H1 (cell line): Measurements from ENCODE around the gene QDPR. TPM values are rescaled to one million over a fixed set of nuclear protein-coding genes. Genes with fewer than 3 reads are reported as not detected.

Experiments
- CTCF ChIA-PET: fragments of 300-600 bp; sonication (Branson Sonifier 250); formaldehyde crosslinking; loops from one replicate; lab custom pipeline; 2021; ENCODE audit not compliant: partially characterized antibody; lab: Charles Lee
- POLR2A ChIA-PET: fragments of 300-600 bp; sonication (Branson Sonifier 250); formaldehyde crosslinking; loops from one replicate; lab custom pipeline; 2021; ENCODE audit warnings: inconsistent platforms; ENCODE audit not compliant: partially characterized antibody; lab: Charles Lee
- DNase-seq, 2 experiments: peaks; one replicate each; pipeline versions ENCODE4 v3.0.0 to v3.0.0-alpha.2; 2010 to 2022; ENCODE audit warnings: low spot score in 2 of 2, low read depth in 1 of 2, mixed read lengths in 1 of 2
- FAIRE-seq: peaks from 2 replicates; lab custom pipeline; 2011; peaks lifted over from hg19 to GRCh38; lab: Jason Lieb, UNC
- H2AFZ ChIP-seq: 2 replicates; pipeline ENCODE4 v1.8.1; 2012; ENCODE audit warnings: low read length, inconsistent platforms
- H2AK5ac ChIP-seq: 2 replicates; pipeline ENCODE4 v1.6.1; 2013; ENCODE audit warnings: low read depth, low read length
- H2BK120ac ChIP-seq: replicated peaks from 2 replicates; pipeline ENCODE3; 2013; ENCODE audit warnings: low read depth, low read length, inconsistent platforms
- H2BK12ac ChIP-seq: 2 replicates; pipeline ENCODE4 v1.6.1; 2013; ENCODE audit warnings: low read depth, low read length
- H2BK15ac ChIP-seq: 2 replicates; pipeline ENCODE4 v1.6.1; 2013; ENCODE audit warnings: low read length
- H2BK20ac ChIP-seq: 2 replicates; pipeline ENCODE4 v1.6.1; 2013; ENCODE audit warnings: low read length
- H2BK5ac ChIP-seq: 2 replicates; pipeline ENCODE4 v1.6.1; 2013; ENCODE audit warnings: low read depth, low read length
- H3K14ac ChIP-seq: 2 replicates; pipeline ENCODE4 v1.6.1; 2013; ENCODE audit warnings: inconsistent platforms; ENCODE audit not compliant: insufficient read length
- H3K18ac ChIP-seq: 2 replicates; pipeline ENCODE4 v1.6.1; 2013; ENCODE audit warnings: low read length; ENCODE audit errors: extremely low read depth
- H3K23ac ChIP-seq: 2 replicates; pipeline ENCODE4 v1.6.1; 2013; ENCODE audit warnings: inconsistent platforms; ENCODE audit not compliant: insufficient read length
- H3K23me2 ChIP-seq: 2 replicates; pipeline ENCODE4 v1.6.1; 2013; ENCODE audit warnings: low read depth, low read length
- H3K27ac ChIP-seq: 2 replicates; pipeline ENCODE4 v1.6.1; 2011; ENCODE audit warnings: low read depth, low read length, inconsistent platforms
- H3K27me3 ChIP-seq, 4 experiments: replicated peaks in 1 of 4; 1 replicate in 1 of 4; 2 replicates in 3 of 4; pipeline versions ENCODE4 v1.6.1 to v1.8.1; 2011 to 2013; ENCODE audit warnings: low read length in 3 of 4, mild to moderate bottlenecking in 3 of 4, inconsistent platforms in 2 of 4, mixed read lengths in 2 of 4, moderate library complexity in 1 of 4; ENCODE audit not compliant: control insufficient read depth in 3 of 4, insufficient read depth in 3 of 4; ENCODE audit errors: extremely low read depth in 1 of 4
- H3K36me3 ChIP-seq, 4 experiments: 2 replicates each; pipeline versions ENCODE4 v1.6.1 to v1.8.1; 2011 to 2013; ENCODE audit warnings: mild to moderate bottlenecking in 4 of 4, low read length in 3 of 4, moderate library complexity in 2 of 4, control low read depth in 1 of 4, inconsistent platforms in 1 of 4; ENCODE audit not compliant: insufficient read depth in 4 of 4, control insufficient read depth in 2 of 4
- H3K4ac ChIP-seq: replicated peaks from 2 replicates; pipeline ENCODE3; 2013; ENCODE audit warnings: low read length, low read depth, mixed read lengths, inconsistent platforms; ENCODE audit not compliant: insufficient read length
- H3K4me1 ChIP-seq, 4 experiments: replicated peaks in 1 of 4; 1 replicate in 1 of 4; 2 replicates in 3 of 4; pipeline versions ENCODE4 v1.6.1 to v1.8.1; 2011 to 2013; ENCODE audit warnings: low read length in 3 of 4, inconsistent platforms in 2 of 4, mixed read lengths in 1 of 4; ENCODE audit not compliant: insufficient read depth in 4 of 4, control insufficient read depth in 3 of 4
- H3K4me2 ChIP-seq, 2 experiments: 2 replicates each; pipeline versions ENCODE4 v1.6.1 to v1.8.1; 2011 to 2013; ENCODE audit warnings: low read depth in 2 of 2, low read length in 2 of 2, control low read depth in 1 of 2, inconsistent platforms in 1 of 2, mild to moderate bottlenecking in 1 of 2; ENCODE audit not compliant: insufficient read depth in 1 of 2
- H3K4me3 ChIP-seq, 4 experiments: fragments of 200-600, 300-600 bp in 1 of 4; sonication (generic), shearing (Covaris generic), sonication (Bioruptor Twin) in 1 of 4; 2 replicates each; pipeline versions ENCODE4 v1.5.1 to v1.8.1; 2011 to 2016; ENCODE audit warnings: low read length in 4 of 4, low read depth in 3 of 4, control low read depth in 2 of 4, inconsistent platforms in 2 of 4, mild to moderate bottlenecking in 2 of 4, mixed read lengths in 1 of 4, moderate library complexity in 1 of 4; ENCODE audit not compliant: insufficient read depth in 2 of 4; ENCODE audit errors: extremely low read depth in 1 of 4
- H3K56ac ChIP-seq: replicated peaks from 2 replicates; pipeline ENCODE3; 2013; ENCODE audit warnings: low read depth, mild to moderate bottlenecking, mixed read lengths, low read length, inconsistent platforms; ENCODE audit not compliant: insufficient read length
- H3K79me1 ChIP-seq: 2 replicates; pipeline ENCODE4 v1.6.1; 2013; ENCODE audit warnings: low read depth, low read length, control low read depth
- H3K79me2 ChIP-seq, 2 experiments: 2 replicates each; pipeline versions ENCODE4 v1.6.1 to v1.8.1; 2012 to 2013; ENCODE audit warnings: low read length in 2 of 2, mild to moderate bottlenecking in 2 of 2, inconsistent platforms in 1 of 2; ENCODE audit not compliant: insufficient read depth in 2 of 2, control insufficient read depth in 1 of 2
- H3K9ac ChIP-seq, 4 experiments: replicated peaks in 1 of 4; 1 replicate in 1 of 4; 2 replicates in 3 of 4; pipeline versions ENCODE4 v1.6.1 to v1.8.1; 2011 to 2013; ENCODE audit warnings: low read depth in 3 of 4, low read length in 3 of 4, control low read depth in 2 of 4, mild to moderate bottlenecking in 2 of 4, moderate library complexity in 2 of 4, inconsistent platforms in 1 of 4; ENCODE audit errors: extremely low read depth in 1 of 4
- H3K9me3 ChIP-seq, 2 experiments: 2 replicates each; pipeline versions ENCODE4 v1.6.1 to v1.8.1; 2012 to 2013; ENCODE audit warnings: mild to moderate bottlenecking in 2 of 2, moderate library complexity in 2 of 2, control low read depth in 1 of 2, inconsistent platforms in 1 of 2, low read depth in 1 of 2, low read length in 1 of 2, mixed read lengths in 1 of 2; ENCODE audit not compliant: insufficient read depth in 2 of 2
- H4K20me1 ChIP-seq, 2 experiments: replicated peaks in 1 of 2; 2 replicates each; pipeline versions ENCODE3 to v1.8.1; 2011 to 2013; ENCODE audit warnings: inconsistent platforms in 2 of 2, low read length in 2 of 2, mild to moderate bottlenecking in 1 of 2; ENCODE audit not compliant: insufficient read depth in 2 of 2, control insufficient read depth in 1 of 2
- H4K5ac ChIP-seq: 2 replicates; pipeline ENCODE4 v1.6.1; 2013; ENCODE audit warnings: low read length, low read depth, mixed read lengths, inconsistent platforms; ENCODE audit not compliant: insufficient read length
- H4K8ac ChIP-seq: 2 replicates; pipeline ENCODE4 v1.8.0; 2013; ENCODE audit warnings: mild to moderate bottlenecking, moderate library complexity, low read length, inconsistent platforms; ENCODE audit not compliant: insufficient read depth; ENCODE audit errors: extremely low read depth
- H4K91ac ChIP-seq: replicated peaks from 2 replicates; pipeline ENCODE3; 2013; ENCODE audit warnings: low read length, mixed read lengths, inconsistent platforms; ENCODE audit not compliant: insufficient read length
- SAP30 ChIP-seq: fragments of 300-600 bp; sonication (generic); IDR thresholded peaks from 2 replicates; pipeline ENCODE4 v1.7.1; 2012; ENCODE audit warnings: low read length, moderate library complexity, mild to moderate bottlenecking, inconsistent platforms; ENCODE audit not compliant: insufficient read depth, insufficient replicate concordance
- SUZ12 ChIP-seq: fragments of 200-600 bp; sonication (generic); IDR thresholded peaks from 2 replicates; pipeline ENCODE4 v1.6.1; 2012; ENCODE audit warnings: mild to moderate bottlenecking, inconsistent platforms, low read length, moderate library complexity, mixed read lengths
- WGBS, 2 experiments: shearing (Covaris generic) in 1 of 2; methylation state at CpG; one replicate each; pipeline versions ENCODE4 v1.1.6 to v1.1.7; 2013 to 2015; ENCODE audit warnings: low lambda C conversion rate in 2 of 2, mixed read lengths in 2 of 2, inconsistent platforms in 1 of 2, low coverage in 1 of 2, missing lambda C conversion rate in 1 of 2; ENCODE audit not compliant: insufficient replicate concordance in 2 of 2, insufficient coverage in 1 of 2, insufficient read length in 1 of 2; ENCODE audit errors: extremely low coverage in 1 of 2, missing lambda C conversion rate in 1 of 2; 5-methylcytosine and 5-hydroxymethylcytosine counted together
- polyA plus RNA-seq, 7 experiments: library from polyadenylated mRNA; depleted of rRNA in 3 of 7; stranded (reverse) in 5 of 7; unstranded in 2 of 7; fragments of >200 nt in 5 of 7; fragments of 200-250 nt in 2 of 7; gene quantifications; 1 replicate in 5 of 7; 2 replicates in 1 of 7; 4 replicates in 1 of 7; pipeline versions ENCODE4 v1.2.1 to v1.2.3, GENCODE V29; 2011 to 2013; ENCODE audit warnings: missing spikeins in 2 of 7, mixed read lengths in 2 of 7
- total RNA-seq: library from RNA; stranded (reverse); fragmentation: NEBNext Ultra II Directional; extraction: Animal tissue kit (Norgen Biotek cat#: 25700); gene quantifications from 2 replicates; pipeline ENCODE4 v1.2.1, GENCODE V29; 2021

Gene QDPR
- total and polyA plus RNA-seq, 2 of the 8 experiments (the other 6 are each of a cell fraction or from before 2014, with no cell fraction given) = 33.6 to 35.9 TPM

GRCh38 chr4:17450269-17450804 is 61.6 kb downstream of the QDPR start:
- no peak overlapping the region for H3K18ac ChIP-seq
- no peak overlapping the region for H4K5ac ChIP-seq
- CTCF ChIA-PET = interaction anchor here (0.8 to 13.7 kb wide), 4 partner anchors 20 to 121 kb away, joined by 3 to 118 read pairs (median 37); no protein-coding TSS in a partner anchor
- H3K4me2 ChIP-seq = no peak overlapping the region
- H2BK5ac ChIP-seq = no peak overlapping the region
- no peaks in the 10 kb centered on the region for H3K79me1 ChIP-seq
- 0 out of 4 replicates have a peak, but pooled peaks cover 3 to 6% of the 10 kb centered on the region in 2 experiments for H3K9me3 ChIP-seq
- H3K4me1 ChIP-seq = no peaks in the 10 kb centered on the region
- no peak overlapping the region for H3K9ac ChIP-seq
- no peaks in the 10 kb centered on the region for H3K36me3 ChIP-seq
- H3K4ac ChIP-seq = no peak overlapping the region
- H2BK20ac ChIP-seq = no peak overlapping the region
- no peaks in the 10 kb centered on the region for H3K23me2 ChIP-seq
- no peak overlapping the region for H4K91ac ChIP-seq
- no peaks in the 10 kb centered on the region for H4K20me1 ChIP-seq
- H4K8ac ChIP-seq = no peak overlapping the region
- no peak overlapping the region for H3K56ac ChIP-seq
- TF ChIP-seq SUZ12 = no peak
- no peak for TF ChIP-seq SAP30
- H2BK12ac ChIP-seq = no peak overlapping the region
- peak; percentile 39 for FAIRE-seq
- H3K79me2 ChIP-seq = no peaks in the 10 kb centered on the region
- no peaks in the 10 kb centered on the region for H3K27me3 ChIP-seq
- no peak for DNase-seq
- POLR2A ChIA-PET = interaction anchor here (0.6 kb wide), 1 partner anchor 638 kb away, joined by 3 read pairs; no protein-coding TSS in a partner anchor
- no peak overlapping the region for H3K23ac ChIP-seq
- H2BK120ac ChIP-seq = no peak overlapping the region
- H3K4me3 ChIP-seq = no peak overlapping the region
- no peak overlapping the region for H2BK15ac ChIP-seq
- no peak overlapping the region for H3K14ac ChIP-seq
- 67% methylated on average over 1 of the region's 1 CpG; no CpG with 5 or more reads in 1 of the 2 experiments for WGBS, 2 experiments
- no peak overlapping the region for H2AK5ac ChIP-seq
- H2AFZ ChIP-seq = no peak overlapping the region
- H3K27ac ChIP-seq = no peak overlapping the region
